Heart left ventricle (tissue), 13 donors: ENCODE data around the gene ABCC1.

Experiments used
- POLR2A ChIP-seq, 2 donors: fragments of 450-650 bp; IDR thresholded peaks; one replicate each; pipeline ENCODE4 v1.6.1; 2017; ENCODE audit warnings: antibody characterized with exemption in 2 of 2, mild to moderate bottlenecking in 2 of 2, moderate library complexity in 2 of 2
- TF ChIP-seq, protein P1 (sequence below), 12 donors: fragments of 200-600 bp; sonication (generic) in 4 of 12; IDR thresholded peaks; one replicate each; pipeline versions ENCODE4 v1.5.0 to v1.8.0; 2018 to 2022; ENCODE audit warnings: antibody characterized with exemption in 12 of 12, mild to moderate bottlenecking in 5 of 12
- donor health status: ischemic (EF 13 %, LVEDD 7.1; RV severe dilation, severe dysfunction).
- donor health status: DM: no; HTN: yes; CAD: no.
- donor health status: DM: no; HTN: no; CAD: no.
- donor health status: ischemic (EF 25% LVEDD 6.9; RV normal size, moderate dysfunction).
- donor health status: ischemic (EF 25% LVEDD 5.7; RV mildly dilated, moderate dysfunction).
- donor health status: ischemic (EF 35%, LVEDD 5.7; RV mildly dilated, moderate dysfunction).
- donor health status: nonischemic (EF 11% LVEDD 7.7; RV severe dilation, severe dysfunction).
- donor health status: DM: yes; HTN: yes; CAD: no.
- donor health status: PGD.
- donor health status: ischemic (EF 29% LVEDD 5.4; RV normal size, mild dysfunction).
- donor health status: nonischemic (EF 23%, LVEDD 6.1; RV moderate dilation, normal function).

DNA sequence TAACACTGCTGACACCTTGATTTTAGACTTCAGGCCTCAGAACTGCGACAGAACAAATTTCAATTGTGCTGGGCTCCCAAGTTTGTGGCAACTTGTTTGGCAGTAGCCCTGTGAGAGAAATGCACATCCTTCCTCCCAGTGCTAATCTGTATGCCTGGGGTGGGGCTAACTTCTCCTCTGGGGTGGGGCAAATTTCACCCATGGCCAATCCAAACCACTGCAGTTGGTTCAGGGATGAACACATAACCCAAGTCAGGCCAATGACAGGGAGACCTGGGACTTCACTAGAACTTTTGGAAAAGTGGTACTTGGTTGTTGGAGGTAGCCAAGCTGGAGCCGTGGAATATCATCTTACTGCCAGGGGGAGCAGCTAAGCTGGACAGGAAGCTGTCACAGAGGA lies 217.5 kb downstream of the ABCC1 start:
- TF ChIP-seq, protein P1, sequence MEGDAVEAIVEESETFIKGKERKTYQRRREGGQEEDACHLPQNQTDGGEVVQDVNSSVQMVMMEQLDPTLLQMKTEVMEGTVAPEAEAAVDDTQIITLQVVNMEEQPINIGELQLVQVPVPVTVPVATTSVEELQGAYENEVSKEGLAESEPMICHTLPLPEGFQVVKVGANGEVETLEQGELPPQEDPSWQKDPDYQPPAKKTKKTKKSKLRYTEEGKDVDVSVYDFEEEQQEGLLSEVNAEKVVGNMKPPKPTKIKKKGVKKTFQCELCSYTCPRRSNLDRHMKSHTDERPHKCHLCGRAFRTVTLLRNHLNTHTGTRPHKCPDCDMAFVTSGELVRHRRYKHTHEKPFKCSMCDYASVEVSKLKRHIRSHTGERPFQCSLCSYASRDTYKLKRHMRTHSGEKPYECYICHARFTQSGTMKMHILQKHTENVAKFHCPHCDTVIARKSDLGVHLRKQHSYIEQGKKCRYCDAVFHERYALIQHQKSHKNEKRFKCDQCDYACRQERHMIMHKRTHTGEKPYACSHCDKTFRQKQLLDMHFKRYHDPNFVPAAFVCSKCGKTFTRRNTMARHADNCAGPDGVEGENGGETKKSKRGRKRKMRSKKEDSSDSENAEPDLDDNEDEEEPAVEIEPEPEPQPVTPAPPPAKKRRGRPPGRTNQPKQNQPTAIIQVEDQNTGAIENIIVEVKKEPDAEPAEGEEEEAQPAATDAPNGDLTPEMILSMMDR (IDR thresholded peaks at IDR 0.05) = no peak
- no peak for TF ChIP-seq POLR2A (IDR thresholded peaks at IDR 0.05)
